ENCODE measurements around the gene MORN1. TPM values are rescaled to one million over a fixed set of nuclear protein-coding genes. Genes with fewer than 3 reads are reported as not detected.

The MORN1 gene
- total and polyA plus RNA-seq, 2 donors, result 4.7 to 11.1 TPM

- Histone ChIP-seq H3K4me3 (ENCODE audit: low read depth, low read length) (no peak overlapping the region), H3K27ac (ENCODE audit: low read depth) (no peak overlapping the region), H3K36me3 (ENCODE audit: insufficient read depth) (no peaks in the 10 kb centered on the region), H3K4me1 (ENCODE audit: insufficient read depth) (no peaks in the 10 kb centered on the region)
- DNase-seq (ENCODE audit: extremely low spot score), result no peak
- WGBS, result 93% methylated on average over 13 of the region's 13 CpGs
These were observed 44.0 kb downstream of the MORN1 start for GRCh38 chr1:2347409-2347785.

GRCh38 chr1:2346691-2347408 lies 44.5 kb downstream of the MORN1 start:
- no peak overlapping the region for H3K27ac ChIP-seq (ENCODE audit: low read depth)
- no peak overlapping the region for H3K4me3 ChIP-seq (ENCODE audit: low read depth, low read length)
- WGBS, result 93% methylated on average over 17 of the region's 17 CpGs
- H3K36me3 ChIP-seq (ENCODE audit: insufficient read depth), result no peaks in the 10 kb centered on the region
- H3K4me1 ChIP-seq (ENCODE audit: insufficient read depth), result no peaks in the 10 kb centered on the region
- DNase-seq (ENCODE audit: extremely low spot score), result no peak

- DNase-seq (ENCODE audit: extremely low spot score), result no peak
- Histone ChIP-seq H3K36me3 (ENCODE audit: insufficient read depth) (no peaks in the 10 kb centered on the region), H3K4me3 (ENCODE audit: low read depth, low read length) (no peak overlapping the region), H3K4me1 (ENCODE audit: insufficient read depth) (no peaks in the 10 kb centered on the region), H3K27ac (ENCODE audit: low read depth) (no peak overlapping the region)
- 89% methylated on average over 24 of the region's 24 CpGs for WGBS
These were observed 45.9 kb downstream of the MORN1 start for GRCh38 chr1:2345297-2346075.

GRCh38 chr1:2344744-2345296 lies 46.5 kb downstream of the MORN1 start:
- no peaks in the 10 kb centered on the region for H3K4me1 ChIP-seq (ENCODE audit: insufficient read depth)
- WGBS, result 93% methylated on average over 29 of the region's 29 CpGs
- no peaks in the 10 kb centered on the region for H3K36me3 ChIP-seq (ENCODE audit: insufficient read depth)
- DNase-seq (ENCODE audit: extremely low spot score), result no peak
- H3K4me3 ChIP-seq (ENCODE audit: low read depth, low read length), result no peak overlapping the region
- H3K27ac ChIP-seq (ENCODE audit: low read depth), result no peak overlapping the region

- Histone ChIP-seq H3K36me3 (ENCODE audit: insufficient read depth) (no peaks in the 10 kb centered on the region), H3K4me3 (ENCODE audit: low read depth, low read length) (no peak overlapping the region), H3K4me1 (ENCODE audit: insufficient read depth) (no peaks in the 10 kb centered on the region), H3K27ac (ENCODE audit: low read depth) (no peak overlapping the region)
- DNase-seq (ENCODE audit: extremely low spot score), result peak; percentile 26
- 88% methylated on average over 24 of the region's 24 CpGs for whole genome bisulfite sequencing
These were observed 47.2 kb downstream of the MORN1 start for GRCh38 chr1:2344121-2344681.

- no peaks in the 10 kb centered on the region for H3K36me3 ChIP-seq (ENCODE audit: insufficient read depth)
- H3K27ac ChIP-seq (ENCODE audit: low read depth), result no peak overlapping the region
- H3K4me3 ChIP-seq (ENCODE audit: low read depth, low read length), result no peak overlapping the region
- WGBS, result 89% methylated on average over 39 of the region's 39 CpGs
- no peaks in the 10 kb centered on the region for H3K4me1 ChIP-seq (ENCODE audit: insufficient read depth)
- no peak for DNase-seq (ENCODE audit: extremely low spot score)
These were observed 48.1 kb downstream of the MORN1 start for GRCh38 chr1:2343023-2343935.

GRCh38 chr1:2342384-2343022 lies 48.9 kb downstream of the MORN1 start:
- Histone ChIP-seq H3K27ac (ENCODE audit: low read depth) (no peak overlapping the region), H3K4me3 (ENCODE audit: low read depth, low read length) (no peak overlapping the region), H3K36me3 (ENCODE audit: insufficient read depth) (no peaks in the 10 kb centered on the region), H3K4me1 (ENCODE audit: insufficient read depth) (no peaks in the 10 kb centered on the region)
- no peak for DNase-seq (ENCODE audit: extremely low spot score)
- WGBS, result 81% methylated on average over 21 of the region's 21 CpGs

- Histone ChIP-seq H3K36me3 (ENCODE audit: insufficient read depth) (no peaks in the 10 kb centered on the region), H3K4me3 (ENCODE audit: low read depth, low read length) (no peak overlapping the region), H3K27ac (ENCODE audit: low read depth) (no peak overlapping the region), H3K4me1 (ENCODE audit: insufficient read depth) (no peaks in the 10 kb centered on the region)
- WGBS, result 81% methylated on average over 29 of the region's 29 CpGs
- DNase-seq (ENCODE audit: extremely low spot score), result no peak
These were observed 49.5 kb downstream of the MORN1 start for GRCh38 chr1:2341706-2342383.

- Histone ChIP-seq H3K4me1 (ENCODE audit: insufficient read depth) (no peaks in the 10 kb centered on the region), H3K4me3 (ENCODE audit: low read depth, low read length) (no peak overlapping the region), H3K27ac (ENCODE audit: low read depth) (no peak overlapping the region), H3K36me3 (ENCODE audit: insufficient read depth) (no peaks in the 10 kb centered on the region)
- 94% methylated on average over 14 of the region's 14 CpGs for WGBS
- no peak for DNase-seq (ENCODE audit: extremely low spot score)
These were observed 50.5 kb downstream of the MORN1 start for GRCh38 chr1:2340918-2341254.

- Histone ChIP-seq H3K4me3 (ENCODE audit: low read depth, low read length) (no peak overlapping the region), H3K27ac (ENCODE audit: low read depth) (no peak overlapping the region), H3K36me3 (ENCODE audit: insufficient read depth) (no peaks in the 10 kb centered on the region), H3K4me1 (ENCODE audit: insufficient read depth) (no peaks in the 10 kb centered on the region)
- 89% methylated on average over 24 of the region's 24 CpGs for WGBS
- DNase-seq (ENCODE audit: extremely low spot score), result no peak
These were observed 51.1 kb downstream of the MORN1 start for GRCh38 chr1:2340086-2340917.

GRCh38 chr1:2339206-2340085 lies 51.9 kb downstream of the MORN1 start:
- DNase-seq (ENCODE audit: extremely low spot score), result no peak
- Histone ChIP-seq H3K4me1 (ENCODE audit: insufficient read depth) (no peaks in the 10 kb centered on the region), H3K36me3 (ENCODE audit: insufficient read depth) (no peaks in the 10 kb centered on the region), H3K27ac (ENCODE audit: low read depth) (no peak overlapping the region), H3K4me3 (ENCODE audit: low read depth, low read length) (no peak overlapping the region)
- WGBS, result 91% methylated on average over 45 of the region's 45 CpGs

Measured in urinary bladder (tissue), 4 donors.